AG08396 (cell line): ENCODE results near the gene ABHD8.

ENCODE experiments used
- DNase-seq: peaks from one replicate; pipeline ENCODE4 v3.0.0; 2012; ENCODE audit warnings: low spot score, mixed read lengths

ABHD8 gene

GRCh38 chr19:17321655-17322489 lies 18.6 kb upstream of the ABHD8 start:
- DNase-seq: no peak

- no peak for DNase-seq
Measured at GRCh38 chr19:17320435-17320834, 17.2 kb upstream of the ABHD8 start.

GRCh38 chr19:17319473-17320238 lies 16.4 kb upstream of the ABHD8 start:
- DNase-seq: no peak

GRCh38 chr19:17318966-17319365 lies 15.7 kb upstream of the ABHD8 start:
- no peak for DNase-seq

- DNase-seq: no peak
Measured at GRCh38 chr19:17314007-17314593, 10.9 kb upstream of the ABHD8 start.

- no peak for DNase-seq
Measured at GRCh38 chr19:17312189-17313113, 9.2 kb upstream of the ABHD8 start.

- DNase-seq: no peak
Measured at GRCh38 chr19:17311455-17312188, 8.4 kb upstream of the ABHD8 start.

GRCh38 chr19:17309965-17310461 lies 6.8 kb upstream of the ABHD8 start:
- no peak for DNase-seq

- DNase-seq: peak; percentile 97
Measured at GRCh38 chr19:17309198-17309964, 6.2 kb upstream of the ABHD8 start, which contains the start of gene DDA1. DDA1 (plus strand) TSS chr19:17309563; CDS start chr19:17309655, 92 bp downstream.

GRCh38 chr19:17307876-17308377 lies 4.7 kb upstream of the ABHD8 start:
- no peak for DNase-seq

- DNase-seq: no peak
Measured at GRCh38 chr19:17306285-17306714, 3.1 kb upstream of the ABHD8 start.

GRCh38 chr19:17305517-17306284 lies 2.5 kb upstream of the ABHD8 start, which contains the start of gene MRPL34:
MRPL34 (plus strand) TSS chr19:17305872; CDS start chr19:17305893, 21 bp downstream.
- DNase-seq: peak; percentile 91

- DNase-seq: no peak
Measured at GRCh38 chr19:17305216-17305516, 1.9 kb upstream of the ABHD8 start.

GRCh38 chr19:17304386-17305215 lies 1.4 kb upstream of the ABHD8 start:
- DNase-seq: no peak

- DNase-seq: no peak
Measured at GRCh38 chr19:17303940-17304267, 679 bp upstream of the ABHD8 start.

GRCh38 chr19:17302391-17303166 lies 646 bp downstream of the ABHD8 start:
- no peak for DNase-seq

- no peak for DNase-seq
Measured at GRCh38 chr19:17300992-17301619, 2.1 kb downstream of the ABHD8 start.
